ENCODE measurements around the gene DDX28. TPM values are rescaled to one million over a fixed set of nuclear protein-coding genes. Genes with fewer than 3 reads are reported as not detected.

Gene DDX28
- total RNA-seq, 1 experiment from 2014 or later, result 16.8 TPM

DNA sequence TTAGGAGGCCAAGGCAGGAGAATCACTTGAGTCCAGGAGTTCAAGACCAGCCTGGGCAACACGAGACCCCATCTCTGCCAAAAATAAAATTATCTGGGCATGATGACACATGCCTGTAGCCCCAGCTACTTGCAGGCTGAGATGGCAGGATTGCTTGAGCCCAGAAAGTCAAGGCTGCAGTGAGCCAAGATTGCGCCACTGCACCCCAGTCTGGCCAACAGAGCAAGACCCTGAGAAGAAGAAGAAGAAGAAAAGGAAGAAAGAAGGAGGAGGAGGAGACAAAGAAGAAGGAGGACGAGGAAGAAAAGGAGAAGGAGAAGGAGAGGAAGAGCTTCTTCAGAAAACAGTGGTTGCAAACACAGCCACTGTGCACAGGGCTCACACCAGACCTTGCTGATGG lies 34.4 kb downstream of the DDX28 start:
- CTCF ChIA-PET, result no interaction called here
- Mint-ChIP-seq H3K36me3 (ENCODE audit: insufficient read depth, unreplicated experiment) (no peaks in the 10 kb centered on the region), H3K4me3 (ENCODE audit: low read depth, unreplicated experiment) (no peak overlapping the region), H3K27me3 (ENCODE audit: unreplicated experiment) (peaks cover 34% of the 10 kb centered on the region), H3K4me1 (ENCODE audit: low read depth, unreplicated experiment) (peaks cover 11% of the 10 kb centered on the region), H3K9me3 (ENCODE audit: low read depth, unreplicated experiment) (no peaks in the 10 kb centered on the region), H3K27ac (ENCODE audit: unreplicated experiment) (no peak overlapping the region)
- TF ChIP-seq, protein P1, sequence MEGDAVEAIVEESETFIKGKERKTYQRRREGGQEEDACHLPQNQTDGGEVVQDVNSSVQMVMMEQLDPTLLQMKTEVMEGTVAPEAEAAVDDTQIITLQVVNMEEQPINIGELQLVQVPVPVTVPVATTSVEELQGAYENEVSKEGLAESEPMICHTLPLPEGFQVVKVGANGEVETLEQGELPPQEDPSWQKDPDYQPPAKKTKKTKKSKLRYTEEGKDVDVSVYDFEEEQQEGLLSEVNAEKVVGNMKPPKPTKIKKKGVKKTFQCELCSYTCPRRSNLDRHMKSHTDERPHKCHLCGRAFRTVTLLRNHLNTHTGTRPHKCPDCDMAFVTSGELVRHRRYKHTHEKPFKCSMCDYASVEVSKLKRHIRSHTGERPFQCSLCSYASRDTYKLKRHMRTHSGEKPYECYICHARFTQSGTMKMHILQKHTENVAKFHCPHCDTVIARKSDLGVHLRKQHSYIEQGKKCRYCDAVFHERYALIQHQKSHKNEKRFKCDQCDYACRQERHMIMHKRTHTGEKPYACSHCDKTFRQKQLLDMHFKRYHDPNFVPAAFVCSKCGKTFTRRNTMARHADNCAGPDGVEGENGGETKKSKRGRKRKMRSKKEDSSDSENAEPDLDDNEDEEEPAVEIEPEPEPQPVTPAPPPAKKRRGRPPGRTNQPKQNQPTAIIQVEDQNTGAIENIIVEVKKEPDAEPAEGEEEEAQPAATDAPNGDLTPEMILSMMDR (IDR thresholded peaks at IDR 0.05; ENCODE audit: unreplicated experiment), result no peak
- intact Hi-C loops (cut with micrococcal nuclease; ENCODE audit: unreplicated experiment), result no loop called here
- no TSS peak for BruUV-seq (replicated peaks)
- DNase-seq, result no peak

DNA sequence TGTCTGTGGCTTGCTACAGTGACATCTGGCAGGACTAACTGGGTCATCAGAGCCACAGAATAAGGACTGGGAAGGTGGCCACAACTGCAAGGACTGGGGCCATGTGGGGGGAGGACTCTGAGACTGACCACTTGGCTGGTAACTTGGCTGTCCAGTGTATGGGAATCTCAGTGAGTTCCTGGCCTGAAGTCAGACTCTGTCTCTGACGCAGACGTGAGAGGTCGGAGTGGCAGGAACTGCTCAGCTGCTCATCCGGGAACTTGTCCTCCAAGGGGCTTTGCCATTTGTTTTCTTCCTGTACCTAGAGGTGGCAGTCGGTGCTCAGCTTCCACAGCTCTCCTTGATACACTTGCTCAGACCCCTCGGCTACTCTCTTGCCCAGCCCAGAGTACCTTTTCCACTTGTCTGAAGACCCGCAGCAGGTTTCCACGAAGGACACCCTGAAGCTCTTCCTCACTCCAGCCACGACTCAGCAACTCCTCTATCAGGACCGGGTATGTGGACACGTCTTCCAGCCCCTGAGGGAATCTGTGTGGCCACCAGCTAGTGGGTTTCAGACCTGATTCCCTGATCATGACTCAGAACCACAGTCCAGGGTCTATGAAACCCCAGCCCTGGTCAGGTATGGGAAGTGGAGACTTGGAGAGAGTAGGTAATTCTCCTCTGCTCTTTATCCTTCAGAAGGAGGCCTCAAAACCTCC lies 35.4 kb downstream of the DDX28 start:
- H3K27ac Mint-ChIP-seq (ENCODE audit: unreplicated experiment), result no peak overlapping the region

GRCh38 chr16:67986949-67987348 lies 36.1 kb downstream of the DDX28 start:
- Mint-ChIP-seq H3K9me3 (ENCODE audit: low read depth, unreplicated experiment) (no peaks in the 10 kb centered on the region), H3K27me3 (ENCODE audit: unreplicated experiment) (peaks cover 41% of the 10 kb centered on the region), H3K27ac (ENCODE audit: unreplicated experiment) (no peak overlapping the region), H3K4me1 (ENCODE audit: low read depth, unreplicated experiment) (peaks cover 7% of the 10 kb centered on the region), H3K4me3 (ENCODE audit: low read depth, unreplicated experiment) (no peak overlapping the region), H3K36me3 (ENCODE audit: insufficient read depth, unreplicated experiment) (no peaks in the 10 kb centered on the region)
- BruUV-seq (replicated peaks), result no TSS peak
- CTCF ChIA-PET, result no interaction called here
- intact Hi-C loops (cut with micrococcal nuclease; ENCODE audit: unreplicated experiment), result no loop called here
- no peak for DNase-seq
- TF ChIP-seq, protein P1 (IDR thresholded peaks at IDR 0.05; ENCODE audit: unreplicated experiment), result no peak

More for the DNA sequence above, 35.4 kb downstream of the DDX28 start:
- CTCF ChIA-PET, result no interaction called here
- Mint-ChIP-seq H3K4me3 (ENCODE audit: low read depth, unreplicated experiment) (no peak overlapping the region), H3K36me3 (ENCODE audit: insufficient read depth, unreplicated experiment) (no peaks in the 10 kb centered on the region), H3K27me3 (ENCODE audit: unreplicated experiment) (peaks cover 39% of the 10 kb centered on the region), H3K4me1 (ENCODE audit: low read depth, unreplicated experiment) (peaks cover 7% of the 10 kb centered on the region), H3K9me3 (ENCODE audit: low read depth, unreplicated experiment) (no peaks in the 10 kb centered on the region)
- TF ChIP-seq, protein P1 (IDR thresholded peaks at IDR 0.05; ENCODE audit: unreplicated experiment), result no peak
- no peak for DNase-seq
- BruUV-seq (replicated peaks), result no TSS peak
- intact Hi-C loops (cut with micrococcal nuclease; ENCODE audit: unreplicated experiment), result no loop called here

DNA sequence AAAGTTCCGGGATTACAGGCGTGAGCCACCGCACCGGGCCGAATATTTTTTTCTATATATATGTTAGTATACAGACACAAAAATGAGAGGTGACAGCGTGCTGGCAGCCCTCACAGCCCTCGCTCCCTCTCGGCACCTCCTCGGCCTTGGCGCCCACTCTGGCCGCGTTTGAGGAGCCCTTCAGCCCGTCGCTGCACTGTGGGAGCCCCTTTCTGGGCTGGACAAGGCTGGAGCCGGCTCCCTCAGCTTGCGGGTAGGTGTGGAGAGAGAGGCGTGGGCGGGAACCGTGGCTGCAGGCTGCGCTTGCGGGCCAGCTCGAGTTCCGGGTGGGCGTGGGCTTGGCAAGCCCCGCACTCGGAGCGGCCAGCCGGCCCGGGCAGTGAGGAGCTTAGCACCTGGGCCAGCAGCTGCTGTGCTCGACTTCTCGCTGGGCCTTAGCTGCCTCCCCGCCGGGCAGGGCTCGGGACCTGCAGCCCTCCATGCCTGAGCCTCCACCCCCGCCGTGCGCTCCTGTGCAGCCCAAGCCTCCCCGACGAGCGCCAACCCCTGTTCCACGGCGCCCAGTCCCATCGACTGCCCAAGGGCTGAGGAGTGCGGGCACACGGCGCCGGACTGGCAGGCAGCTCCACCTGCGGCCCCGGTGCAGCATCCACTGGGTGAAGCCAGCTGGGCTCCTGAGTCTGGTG lies 40.9 kb downstream of the DDX28 start:
- BruUV-seq (replicated peaks), result no TSS peak
- H3K27ac Mint-ChIP-seq (ENCODE audit: unreplicated experiment), result no peak overlapping the region
- CTCF ChIA-PET, result interaction anchor here (0.6 kb wide), 1 partner anchor 12 kb away, joined by 5 read pairs; no protein-coding TSS in a partner anchor
- TF ChIP-seq, protein P1 (IDR thresholded peaks at IDR 0.05; ENCODE audit: unreplicated experiment), result no peak
- no peaks in the 10 kb centered on the region for H3K9me3 Mint-ChIP-seq (ENCODE audit: low read depth, unreplicated experiment)
- peaks cover 20% of the 10 kb centered on the region for H3K27me3 Mint-ChIP-seq (ENCODE audit: unreplicated experiment)
- H3K4me1 Mint-ChIP-seq (ENCODE audit: low read depth, unreplicated experiment), result peaks cover 7% of the 10 kb centered on the region
- H3K36me3 Mint-ChIP-seq (ENCODE audit: insufficient read depth, unreplicated experiment), result no peaks in the 10 kb centered on the region
- intact Hi-C loops (cut with micrococcal nuclease; ENCODE audit: unreplicated experiment), result no loop called here
- no peak for DNase-seq
- H3K4me3 Mint-ChIP-seq (ENCODE audit: low read depth, unreplicated experiment), result no peak overlapping the region
